Bronchial epithelial cell (primary cell): Measurements from ENCODE around the gene TTLL3. TPM values are rescaled to one million over a fixed set of nuclear protein-coding genes. Genes with fewer than 3 reads are reported as not detected.
A peak's percentile ranks its signal among the peaks of the same experiment; 100 is the strongest.

Experiments
- DNase-seq: peaks from one replicate; pipeline ENCODE4 v3.0.0-alpha.2; 2010; ENCODE audit warnings: low read depth
- FAIRE-seq: peaks from 2 replicates; lab custom pipeline; 2011; peaks lifted over from hg19 to GRCh38; lab: Jason Lieb, UNC
- H3K27me3 ChIP-seq: 2 replicates; pipeline ENCODE4 v1.5.1; 2011; ENCODE audit warnings: low read length; ENCODE audit not compliant: control insufficient read depth, insufficient read depth
- H3K36me3 ChIP-seq: 2 replicates; pipeline ENCODE4 v1.5.1; 2011; ENCODE audit warnings: low read length; ENCODE audit not compliant: control insufficient read depth, insufficient read depth
- H3K4me3 ChIP-seq: 2 replicates; pipeline ENCODE4 v1.5.1; 2011; ENCODE audit warnings: mild to moderate bottlenecking, low read depth, low read length, control low read depth
- CTCF ChIP-seq: IDR thresholded peaks from 2 replicates; pipeline ENCODE4 v1.5.1; 2011; ENCODE audit warnings: mild to moderate bottlenecking, moderate library complexity, low read length, control low read depth, inconsistent platforms; ENCODE audit not compliant: insufficient read depth, severe bottlenecking
- total RNA-seq: library from RNA; depleted of rRNA; stranded (reverse); fragments of >200 nt; gene quantifications from 2 replicates; pipeline ENCODE4 v1.2.1, GENCODE V29; 2014

Gene TTLL3
- 11.3 and 17.3 TPM in 2 replicates for total RNA-seq

GRCh38 chr3:9809615-9810432 lies at the start of gene TTLL3:
Gene TTLL3 (plus strand): TSS chr3:9810262. CDS start chr3:9810662, 400 bp downstream.
- FAIRE-seq (no peak), DNase-seq (peak; percentile 25)
- Histone ChIP-seq H3K4me3 (peak within 1 kb of the TSS; percentile 55), H3K27me3 (no peaks in the 10 kb centered on the region), H3K36me3 (peaks cover 11% of the 10 kb centered on the region)
- TF ChIP-seq CTCF, result no peak

- Histone ChIP-seq H3K4me3 (no peak overlapping the region), H3K36me3 (peaks cover 12% of the 10 kb centered on the region), H3K27me3 (no peaks in the 10 kb centered on the region)
- no peak for TF ChIP-seq CTCF
- DNase-seq, result no peak
- no peak for FAIRE-seq
Observed at GRCh38 chr3:9760779-9761505, 49.1 kb upstream of the TTLL3 start.

GRCh38 chr3:9761919-9762318 lies 48.1 kb upstream of the TTLL3 start:
- FAIRE-seq (no peak), DNase-seq (peak; percentile 33)
- Histone ChIP-seq H3K27me3 (no peaks in the 10 kb centered on the region), H3K4me3 (no peak overlapping the region), H3K36me3 (peaks cover 9% of the 10 kb centered on the region)
- no peak for TF ChIP-seq CTCF

- H3K27me3 ChIP-seq, result no peaks in the 10 kb centered on the region
- TF ChIP-seq CTCF, result no peak
- no peak overlapping the region for H3K4me3 ChIP-seq
- FAIRE-seq (no peak), DNase-seq (no peak)
- H3K36me3 ChIP-seq, result peaks cover 6% of the 10 kb centered on the region
Observed at GRCh38 chr3:9762871-9763270, 47.2 kb upstream of the TTLL3 start.

- FAIRE-seq, result no peak
- Histone ChIP-seq H3K36me3 (peaks cover 2% of the 10 kb centered on the region), H3K27me3 (no peaks in the 10 kb centered on the region), H3K4me3 (no peak overlapping the region)
- no peak for DNase-seq
- no peak for TF ChIP-seq CTCF
Observed at GRCh38 chr3:9765865-9766264, 44.2 kb upstream of the TTLL3 start.
